GM21528 (cell line): Measurements from ENCODE around the gene MYO5B.
A peak's percentile ranks its signal among the peaks of the same experiment; 100 is the strongest.
"Not testable (repeated sequence)": the region's sequence is repeated elsewhere in the genome, so short reads cannot be mapped to it uniquely, and the experiment has no call there.

ENCODE experiments used
- ATAC-seq: cut with Tn5 transposase; IDR thresholded peaks from one replicate; pipeline ENCODE4 v1.9.1; 2021; ENCODE audit warnings: mild to moderate bottlenecking, moderate library complexity; ENCODE audit not compliant: unreplicated experiment, low FRiP score

The MYO5B gene

DNA sequence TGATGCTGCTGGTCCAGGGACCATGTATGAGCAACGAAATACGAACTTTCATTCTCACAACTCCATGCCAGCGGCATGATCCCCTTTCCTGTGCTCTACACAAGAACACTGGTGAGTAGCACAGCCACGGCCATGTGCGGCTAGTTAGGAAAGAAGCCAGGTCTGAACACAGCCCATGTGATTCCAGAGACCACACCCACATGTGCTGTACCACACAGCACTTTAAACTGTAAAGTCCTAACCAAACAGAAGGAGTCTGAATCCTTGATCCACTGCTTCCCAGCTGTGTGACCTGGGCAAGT is 348.6 kb downstream of the MYO5B start:
- ATAC-seq: no peak

GRCh38 chr18:49845629-49846360 is 349.2 kb downstream of the MYO5B start:
- ATAC-seq: no peak

- no peak for ATAC-seq
Observed at GRCh38 chr18:49844903-49845302, 350.0 kb downstream of the MYO5B start.

GRCh38 chr18:49843778-49844625 is 350.9 kb downstream of the MYO5B start:
- no peak for ATAC-seq

GRCh38 chr18:49843131-49843530 is 351.8 kb downstream of the MYO5B start:
- no peak for ATAC-seq

DNA sequence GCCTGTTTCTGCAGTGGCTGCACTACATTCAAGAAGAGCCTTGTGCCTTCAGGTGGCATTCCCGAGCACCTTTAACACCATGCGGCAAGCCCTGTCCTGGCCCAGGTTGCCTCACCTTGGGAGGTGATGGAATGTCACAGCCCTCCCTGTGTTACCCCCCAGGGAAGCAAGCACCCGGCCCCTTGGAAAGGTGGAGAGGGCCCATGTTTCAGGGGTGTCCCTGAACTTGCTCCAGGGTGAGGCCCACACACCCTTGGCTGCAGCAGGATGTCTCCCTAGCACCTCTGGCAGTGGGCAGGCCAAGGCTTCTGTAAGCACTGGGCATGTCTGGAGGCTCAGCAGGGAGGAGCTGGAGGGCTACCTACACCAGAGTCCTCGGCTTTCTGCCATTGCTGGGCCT is 352.3 kb downstream of the MYO5B start:
- no peak for ATAC-seq

DNA sequence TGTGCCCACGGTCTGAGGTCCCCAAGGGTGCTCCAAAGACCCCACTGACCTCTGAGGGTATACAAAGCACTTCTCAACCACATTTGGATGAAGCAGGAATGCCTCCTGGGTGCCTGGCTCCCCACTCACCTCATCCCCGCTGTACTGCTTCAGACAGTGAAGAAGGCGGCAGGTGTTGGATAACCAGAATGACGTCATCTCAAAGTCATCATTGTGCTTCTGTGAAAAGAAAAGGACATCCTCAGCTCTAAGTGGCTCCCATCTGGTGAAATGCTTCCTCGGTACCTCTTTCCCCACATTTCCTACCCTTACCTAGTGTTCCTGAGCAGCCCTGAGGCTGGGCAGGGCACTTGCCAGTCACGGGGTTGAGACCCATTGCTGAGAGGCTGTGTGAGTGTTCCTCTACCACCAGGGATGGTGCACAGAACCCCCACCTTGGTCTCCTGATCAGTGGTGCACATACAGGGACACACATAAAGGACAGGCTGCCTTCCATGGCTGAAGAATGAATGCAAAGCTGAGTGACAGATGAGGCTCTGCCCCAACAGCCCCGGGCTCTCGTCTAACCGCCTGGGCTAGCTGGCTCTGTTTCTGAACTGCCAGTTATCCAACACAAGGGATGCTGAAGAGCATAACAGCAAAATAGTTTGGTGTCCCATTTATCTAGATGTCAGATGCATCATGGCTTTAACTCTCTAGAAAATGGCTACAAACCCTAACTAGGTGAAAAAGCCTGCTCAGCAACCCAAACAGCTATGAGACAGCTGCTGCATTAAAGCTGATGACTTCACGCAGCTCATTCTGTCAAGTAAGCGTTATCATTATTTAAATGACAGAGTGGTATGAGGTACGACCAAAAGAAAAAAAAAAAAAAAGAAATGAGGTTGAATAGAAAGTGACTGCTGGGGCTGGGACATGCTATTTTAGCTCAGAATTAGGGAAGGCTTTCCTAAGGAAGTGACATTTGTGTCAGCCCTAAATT is 353.4 kb downstream of the MYO5B start:
- ATAC-seq: no peak

DNA sequence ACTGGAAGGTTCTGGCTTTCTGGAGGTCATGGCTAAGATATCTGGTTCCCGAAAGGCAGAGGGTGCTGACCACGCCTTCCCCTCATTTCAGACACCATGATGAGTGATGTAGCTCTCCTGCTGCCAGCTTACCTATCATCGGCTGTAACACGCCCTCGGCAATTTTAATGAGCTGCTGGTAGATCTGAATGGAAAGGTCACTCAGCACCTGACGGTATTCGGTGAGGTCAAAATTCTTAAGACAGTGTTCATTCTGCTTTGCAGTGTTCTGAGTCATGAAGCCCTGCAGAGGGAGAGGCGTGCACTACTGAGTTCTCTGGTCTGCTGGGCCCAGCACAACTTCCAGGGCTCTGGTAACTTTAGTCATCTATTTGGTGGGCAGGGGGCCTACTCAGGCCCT is 355.9 kb downstream of the MYO5B start:
- no peak for ATAC-seq

GRCh38 chr18:49838381-49838780 is 356.6 kb downstream of the MYO5B start:
- no peak for ATAC-seq

DNA sequence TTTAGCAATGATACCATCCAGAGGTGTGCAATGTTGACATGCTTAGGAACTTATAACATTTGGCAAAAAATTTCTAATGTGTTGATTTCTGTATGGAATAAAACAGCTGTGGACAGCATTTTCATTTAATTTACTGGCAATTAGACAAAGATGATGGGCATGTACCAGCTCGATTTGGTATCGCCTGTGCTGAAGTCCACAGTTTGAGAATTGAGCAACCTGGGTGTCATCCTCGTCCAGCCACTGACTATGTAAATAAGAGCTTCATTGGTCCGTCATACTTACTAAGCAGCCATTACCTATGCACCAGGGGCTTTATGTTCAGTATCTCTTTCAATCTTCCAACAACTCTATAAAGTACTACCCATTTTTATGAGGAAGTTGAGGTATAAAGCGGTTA is 357.1 kb downstream of the MYO5B start:
- no peak for ATAC-seq

- ATAC-seq: not testable (repeated sequence)
Observed at GRCh38 chr18:49837316-49837835, 357.6 kb downstream of the MYO5B start.

DNA sequence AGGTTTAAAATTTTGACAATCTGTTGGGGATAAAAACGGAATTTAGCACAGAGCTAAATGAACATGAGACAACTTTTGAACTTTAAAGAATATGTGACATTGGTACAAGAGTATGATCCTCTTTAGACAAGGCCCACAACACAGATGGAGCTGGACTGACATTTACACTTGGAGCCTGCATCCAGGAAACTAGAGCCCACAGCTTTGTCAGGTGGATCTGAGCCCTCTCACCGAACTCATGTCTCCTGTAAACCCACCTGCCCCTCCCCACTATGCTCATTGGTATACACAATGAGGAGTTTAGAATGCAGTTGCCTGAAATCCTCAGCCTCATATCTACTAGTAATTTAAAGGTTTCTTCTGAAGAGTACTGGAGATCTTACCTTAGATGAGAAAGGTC is 359.5 kb downstream of the MYO5B start:
- no peak for ATAC-seq

DNA sequence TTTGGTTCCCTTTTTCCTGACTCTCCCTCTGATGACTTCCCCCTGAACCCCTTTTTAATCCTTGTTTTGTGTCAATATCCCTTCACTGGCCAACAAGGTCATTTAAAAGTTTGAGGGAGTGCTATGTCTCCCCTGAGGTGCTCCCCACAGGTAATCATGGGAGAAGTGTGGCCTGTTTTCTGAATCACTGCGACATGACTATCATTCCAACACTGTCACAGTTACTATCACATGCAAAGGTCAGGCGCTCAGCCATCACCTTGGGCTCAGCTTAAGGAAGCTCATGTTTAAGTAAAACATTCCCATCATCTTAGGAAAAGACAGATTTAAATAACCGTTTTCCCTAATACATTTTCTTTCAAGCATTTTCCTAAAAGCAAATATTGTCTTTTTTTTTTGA is 360.7 kb downstream of the MYO5B start:
- ATAC-seq: no peak

DNA sequence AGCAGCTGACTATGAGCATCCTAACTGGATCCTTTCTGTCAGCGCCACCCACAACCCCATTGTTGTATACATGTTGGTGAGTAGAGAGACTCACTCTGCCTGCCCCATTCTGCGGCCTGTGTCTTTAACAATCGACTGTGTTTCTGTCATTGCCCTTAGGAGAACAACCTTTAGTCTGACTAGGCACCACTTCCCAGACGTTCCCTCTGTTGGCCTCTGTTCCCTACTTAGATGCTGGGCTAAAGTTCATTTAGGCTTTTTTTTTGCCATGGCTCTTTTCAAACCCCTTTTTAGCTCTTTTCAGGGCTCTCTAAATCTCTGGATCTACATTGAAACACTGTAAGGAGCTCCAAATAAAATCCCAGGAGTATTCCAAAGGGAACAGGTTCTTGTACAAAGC is 361.1 kb downstream of the MYO5B start:
- ATAC-seq: no peak

- ATAC-seq: no peak
Observed at GRCh38 chr18:49832221-49832647, 362.7 kb downstream of the MYO5B start.

DNA sequence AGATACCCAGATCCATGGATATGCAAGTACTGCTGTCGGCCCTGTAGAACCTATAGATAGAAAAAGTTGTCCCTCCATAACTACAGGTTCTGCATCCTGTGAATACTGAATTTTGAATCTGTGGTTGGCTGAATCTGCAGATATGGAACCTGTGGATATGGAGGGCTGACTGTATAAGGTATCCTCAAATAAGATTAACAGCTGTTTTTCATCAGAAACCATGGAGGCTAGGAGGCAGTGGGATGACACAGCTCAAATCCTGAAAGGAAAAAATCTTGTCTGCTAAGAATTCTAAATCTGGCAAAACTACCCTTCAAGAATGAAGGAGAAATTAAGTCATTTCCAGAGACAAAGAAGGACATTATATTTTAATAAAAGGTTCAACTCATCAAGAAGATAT is 367.0 kb downstream of the MYO5B start:
- ATAC-seq: no peak

- peak; percentile 76 for ATAC-seq
Observed at GRCh38 chr18:49819823-49820671, 374.9 kb downstream of the MYO5B start.

DNA sequence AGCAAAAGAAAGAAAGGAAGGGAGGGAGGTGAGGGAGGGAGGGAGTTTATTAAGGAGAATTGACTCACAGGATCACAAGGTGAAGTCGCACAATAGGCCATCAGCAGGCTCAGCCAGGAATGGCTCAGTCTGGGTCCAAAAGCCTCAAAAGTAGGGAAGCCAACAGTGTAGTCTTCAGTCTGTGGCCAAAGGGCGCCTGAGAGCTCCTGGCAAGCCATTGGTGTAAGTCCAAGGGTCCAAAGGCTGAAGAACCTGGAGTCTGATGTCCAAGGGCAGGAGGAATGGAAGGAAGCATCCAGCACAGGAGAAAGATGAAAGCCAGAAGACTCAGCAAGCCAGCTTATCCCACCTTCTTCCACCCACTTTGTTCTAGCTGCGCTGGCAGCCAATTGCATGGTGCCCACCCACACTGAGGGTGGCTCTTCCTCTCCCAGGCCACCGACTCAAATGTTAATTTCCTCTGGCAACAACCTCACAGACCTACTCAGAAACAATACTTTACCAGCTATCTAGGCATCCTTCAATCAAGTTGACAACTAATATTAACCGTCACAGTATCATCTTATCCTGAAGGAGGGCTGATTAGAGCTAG is 375.8 kb downstream of the MYO5B start:
- ATAC-seq: no peak

- ATAC-seq: no peak
Observed at GRCh38 chr18:49817947-49818346, 377.0 kb downstream of the MYO5B start.
